Mesenchymal stem cell (in vitro differentiated cells and primary cell): ENCODE measurements around the gene PITPNM3.

Experiments
- DNase-seq: peaks from one replicate; pipeline ENCODE4 v3.0.0-alpha.2; 2013
- H2AFZ ChIP-seq: one replicate; pipeline ENCODE4 v1.6.1; 2013; ENCODE audit warnings: low read depth, mild to moderate bottlenecking, control low read depth, inconsistent platforms, low read length, moderate library complexity
- H2AK5ac ChIP-seq: 2 replicates; pipeline ENCODE4 v1.6.1; 2013; ENCODE audit warnings: low read length, moderate library complexity, mild to moderate bottlenecking, inconsistent platforms; ENCODE audit not compliant: severe bottlenecking
- H2BK120ac ChIP-seq: one replicate; pipeline ENCODE4 v1.6.1; 2013; ENCODE audit warnings: low read depth, mild to moderate bottlenecking, inconsistent platforms, low read length, moderate library complexity
- H2BK12ac ChIP-seq, 2 experiments: one replicate each; pipeline ENCODE4 v1.6.1; 2013; ENCODE audit warnings: inconsistent platforms in 2 of 2, low read length in 2 of 2, mild to moderate bottlenecking in 2 of 2, moderate library complexity in 2 of 2, control low read depth in 1 of 2
- H2BK15ac ChIP-seq: one replicate; pipeline ENCODE4 v1.6.1; 2013; ENCODE audit warnings: mild to moderate bottlenecking, low read depth, inconsistent platforms; ENCODE audit not compliant: poor library complexity, severe bottlenecking
- H2BK5ac ChIP-seq: 2 replicates; pipeline ENCODE4 v1.6.1; 2013; ENCODE audit warnings: low read depth, mild to moderate bottlenecking, low read length, control low read depth, inconsistent platforms; ENCODE audit not compliant: poor library complexity, severe bottlenecking
- H3K14ac ChIP-seq, 2 experiments: one replicate each; pipeline ENCODE4 v1.6.1; 2013; ENCODE audit warnings: inconsistent platforms in 2 of 2, low read length in 2 of 2, control low read depth in 1 of 2, mild to moderate bottlenecking in 1 of 2, moderate library complexity in 1 of 2
- H3K18ac ChIP-seq, 2 experiments: one replicate each; pipeline ENCODE4 v1.6.1; 2013; ENCODE audit warnings: inconsistent platforms in 2 of 2, low read length in 2 of 2, control low read depth in 1 of 2, low read depth in 1 of 2, mild to moderate bottlenecking in 1 of 2
- H3K23ac ChIP-seq, 2 experiments: one replicate each; pipeline ENCODE4 v1.6.1; 2013; ENCODE audit warnings: inconsistent platforms in 2 of 2, low read length in 2 of 2, mild to moderate bottlenecking in 2 of 2, moderate library complexity in 2 of 2, control low read depth in 1 of 2
- H3K27ac ChIP-seq: 2 replicates; pipeline ENCODE4 v1.5.1; 2013; ENCODE audit warnings: mild to moderate bottlenecking, moderate library complexity, low read length, control low read depth, inconsistent platforms; ENCODE audit not compliant: poor library complexity, severe bottlenecking
- H3K27me3 ChIP-seq, 2 experiments: 2 replicates each; pipeline versions ENCODE4 v1.6.1 to v1.7.0; 2013; ENCODE audit warnings: low read length in 2 of 2, mild to moderate bottlenecking in 2 of 2, moderate library complexity in 2 of 2, control low read depth in 1 of 2, inconsistent platforms in 1 of 2; ENCODE audit not compliant: control insufficient read depth in 1 of 2, insufficient read depth in 1 of 2
- H3K36me3 ChIP-seq, 2 experiments: 2 replicates each; pipeline versions ENCODE4 v1.6.1 to v1.7.0; 2013; ENCODE audit warnings: low read length in 2 of 2, control low read depth in 1 of 2, inconsistent platforms in 1 of 2, low read depth in 1 of 2, mild to moderate bottlenecking in 1 of 2; ENCODE audit not compliant: insufficient read depth in 2 of 2, control insufficient read depth in 1 of 2
- H3K4ac ChIP-seq, 2 experiments: one replicate each; pipeline ENCODE4 v1.6.1; 2013; ENCODE audit warnings: inconsistent platforms in 2 of 2, low read length in 2 of 2, mild to moderate bottlenecking in 2 of 2, moderate library complexity in 2 of 2, control low read depth in 1 of 2, low read depth in 1 of 2
- H3K4me1 ChIP-seq: 2 replicates; pipeline ENCODE4 v1.6.1; 2013; ENCODE audit warnings: low read depth, low read length, control low read depth; ENCODE audit not compliant: control insufficient read depth, insufficient read depth
- H3K4me2 ChIP-seq: 2 replicates; pipeline ENCODE4 v1.6.1; 2013; ENCODE audit warnings: low read length, mild to moderate bottlenecking, inconsistent platforms; ENCODE audit not compliant: poor library complexity, severe bottlenecking
- H3K4me3 ChIP-seq, 2 experiments: 2 replicates each; pipeline versions ENCODE4 v1.5.1 to v1.7.0; 2013; ENCODE audit warnings: low read length in 2 of 2, mild to moderate bottlenecking in 2 of 2, control low read depth in 1 of 2, low read depth in 1 of 2; ENCODE audit not compliant: insufficient read depth in 1 of 2
- H3K79me1 ChIP-seq: replicated peaks from 2 replicates; pipeline ENCODE4 v1.6.1; 2013; ENCODE audit warnings: mild to moderate bottlenecking, control low read depth, low read length, inconsistent platforms; ENCODE audit not compliant: poor library complexity, severe bottlenecking
- H3K9ac ChIP-seq: 2 replicates; pipeline ENCODE4 v1.7.0; 2013; ENCODE audit warnings: mild to moderate bottlenecking, low read length, moderate library complexity
- H3K9me3 ChIP-seq: 2 replicates; pipeline ENCODE4 v1.7.0; 2013; ENCODE audit warnings: mild to moderate bottlenecking, low read length; ENCODE audit not compliant: control insufficient read depth
- H4K8ac ChIP-seq: one replicate; pipeline ENCODE4 v1.6.1; 2013; ENCODE audit warnings: inconsistent platforms, mild to moderate bottlenecking, low read length, moderate library complexity
- H4K91ac ChIP-seq: one replicate; pipeline ENCODE4 v1.6.1; 2013; ENCODE audit warnings: mild to moderate bottlenecking, low read length, inconsistent platforms
- WGBS: methylation state at CpG from one replicate; pipeline ENCODE4 v1.1.7; 2013; ENCODE audit warnings: mixed read lengths; 5-methylcytosine and 5-hydroxymethylcytosine counted together

PITPNM3 gene

GRCh38 chr17:6471531-6472465, 84.6 kb downstream of the PITPNM3 start:
- H3K18ac ChIP-seq: no peak overlapping the region
- H3K27ac ChIP-seq: no peak overlapping the region
- WGBS: 80% methylated on average over 19 of the region's 19 CpGs
- peak; percentile 61 for DNase-seq
- H3K23ac ChIP-seq: no peak overlapping the region
- H3K36me3 ChIP-seq: peaks cover 0 to 4% of the 10 kb centered on the region in 2 experiments
- no peak overlapping the region for H3K9ac ChIP-seq
- H3K27me3 ChIP-seq: peaks cover 0 to 2% of the 10 kb centered on the region in 2 experiments
- H3K4me3 ChIP-seq: no peak overlapping the region
- no peak overlapping the region for H3K14ac ChIP-seq
- no peak overlapping the region for H2BK5ac ChIP-seq
- peaks cover 24% of the 10 kb centered on the region for H3K4me1 ChIP-seq
- H3K79me1 ChIP-seq: no peaks in the 10 kb centered on the region
- no peak overlapping the region for H3K4ac ChIP-seq
- no peak overlapping the region for H2AFZ ChIP-seq
- H4K91ac ChIP-seq: no peak overlapping the region
- peaks cover 3% of the 10 kb centered on the region for H3K9me3 ChIP-seq
- no peak overlapping the region for H2BK12ac ChIP-seq
- no peak overlapping the region for H3K4me2 ChIP-seq
- H2BK120ac ChIP-seq: no peak overlapping the region
- H2BK15ac ChIP-seq: no peak overlapping the region
- H4K8ac ChIP-seq: no peak overlapping the region
- peak overlapping the region; percentile 21 for H2AK5ac ChIP-seq

- no peak overlapping the region for H2BK15ac ChIP-seq
- H2AK5ac ChIP-seq: no peak overlapping the region
- H2BK12ac ChIP-seq: no peak overlapping the region
- no peak overlapping the region for H3K18ac ChIP-seq
- no peak overlapping the region for H2BK120ac ChIP-seq
- no peak overlapping the region for H2AFZ ChIP-seq
- H2BK5ac ChIP-seq: no peak overlapping the region
- H3K36me3 ChIP-seq: peaks cover 0 to 4% of the 10 kb centered on the region in 2 experiments
- peak overlapping the region; percentile 0 for H3K4me2 ChIP-seq
- H3K4me3 ChIP-seq: no peak overlapping the region
- no peaks in the 10 kb centered on the region for H3K79me1 ChIP-seq
- H3K4me1 ChIP-seq: peaks cover 24% of the 10 kb centered on the region
- WGBS: 87% methylated on average over 16 of the region's 17 CpGs
- DNase-seq: no peak
- H3K23ac ChIP-seq: no peak overlapping the region
- H3K9ac ChIP-seq: no peak overlapping the region
- H3K27ac ChIP-seq: no peak overlapping the region
- peaks cover 3% of the 10 kb centered on the region for H3K9me3 ChIP-seq
- no peak overlapping the region for H3K14ac ChIP-seq
- H3K4ac ChIP-seq: no peak overlapping the region
- H3K27me3 ChIP-seq: no peaks in the 10 kb centered on the region
- no peak overlapping the region for H4K8ac ChIP-seq
- no peak overlapping the region for H4K91ac ChIP-seq
Measured at GRCh38 chr17:6470751-6471521, 85.4 kb downstream of the PITPNM3 start.

- Histone ChIP-seq H3K9ac (no peak overlapping the region), H3K27ac (no peak overlapping the region), H4K91ac (no peak overlapping the region), H2AK5ac (no peak overlapping the region), H3K23ac (no peak overlapping the region), H2AFZ (no peak overlapping the region), H3K4me1 (peaks cover 24% of the 10 kb centered on the region), H3K18ac (no peak overlapping the region), H3K4me3 (no peak overlapping the region), H3K27me3 (no peaks in the 10 kb centered on the region), H3K14ac (peak overlapping the region in 1 of 2 experiments; percentile 18), H3K79me1 (no peaks in the 10 kb centered on the region), H2BK5ac (no peak overlapping the region), H3K4me2 (no peak overlapping the region), H3K9me3 (peaks cover 3% of the 10 kb centered on the region), H2BK120ac (no peak overlapping the region), H2BK12ac (no peak overlapping the region), H4K8ac (no peak overlapping the region), H3K4ac (no peak overlapping the region), H3K36me3 (peaks cover 0 to 4% of the 10 kb centered on the region in 2 experiments), H2BK15ac (no peak overlapping the region)
- DNase-seq: no peak
- 94% methylated on average over 24 of the region's 24 CpGs for WGBS
Measured at GRCh38 chr17:6470146-6470718, 86.1 kb downstream of the PITPNM3 start.
